Mammary epithelial cell (primary cell): ENCODE data around the gene HOXA4.

Source experiments
- CTCF ChIP-seq, 2 donors: IDR thresholded peaks in 1 of 2; conservative IDR thresholded peaks in 1 of 2; 2 replicates each; pipeline ENCODE4 v1.5.1; 2011 to 2012; ENCODE audit warnings: inconsistent platforms in 2 of 2, low read length in 2 of 2, mild to moderate bottlenecking in 2 of 2, control low read depth in 1 of 2, low read depth in 1 of 2; ENCODE audit not compliant: insufficient read depth in 1 of 2; ENCODE audit errors: extremely low read depth in 1 of 2
- EZH2 ChIP-seq: IDR thresholded peaks from 2 replicates; pipeline ENCODE4 v1.6.1; 2012; ENCODE audit warnings: low read length, inconsistent platforms, borderline replicate concordance

DNA sequence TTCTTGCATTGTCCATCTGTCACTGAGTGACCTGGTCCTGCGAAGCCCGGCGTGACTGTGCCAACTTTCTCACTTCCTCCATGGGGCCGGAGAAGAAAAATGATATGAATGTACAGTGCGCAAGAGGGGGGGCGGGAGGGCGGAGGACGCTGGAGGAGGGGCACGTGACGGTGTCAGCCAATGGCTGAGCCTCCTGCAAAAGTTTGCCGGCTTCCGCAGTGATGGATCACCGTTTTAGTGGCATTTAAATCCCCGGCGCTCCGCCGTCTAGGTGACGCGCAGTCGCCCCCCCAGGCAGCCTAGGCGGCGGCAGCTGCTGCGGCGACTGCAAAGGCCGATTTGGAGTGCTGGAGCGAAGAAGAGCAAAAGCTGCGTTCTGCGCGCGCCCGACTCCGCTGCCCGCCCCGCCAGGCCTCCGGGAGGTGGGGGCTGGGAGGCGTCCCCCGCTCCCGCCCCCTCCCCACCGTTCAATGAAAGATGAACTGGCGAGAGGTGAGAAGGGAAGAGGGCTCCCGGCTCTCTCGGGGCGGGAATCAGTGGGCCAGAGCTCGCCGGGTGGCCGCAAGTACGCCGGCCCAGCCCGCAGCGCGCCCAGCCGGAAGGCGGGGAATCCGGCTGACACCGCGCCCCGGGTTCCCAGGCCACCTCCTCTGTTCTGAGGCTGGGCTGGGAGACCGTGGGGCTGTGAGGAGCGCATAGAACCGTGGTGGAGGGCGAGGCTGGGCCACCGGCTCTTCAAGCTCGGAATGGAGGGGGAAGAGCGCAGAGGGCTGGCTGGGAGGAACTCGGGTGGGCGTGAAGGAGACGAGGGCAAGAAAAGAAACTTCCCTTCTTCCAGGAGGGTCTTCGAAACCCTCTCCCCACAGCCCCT, 34.4 kb downstream of the HOXA4 start, which contains the start of gene HOXA1:
- TF ChIP-seq CTCF (conservative IDR thresholded peaks at IDR 0.05 in 1 of 2, IDR thresholded peaks at IDR 0.05 in 1 of 2; ENCODE audit: extremely low read depth in 1 of 2, insufficient read depth in 1 of 2, low read depth in 1 of 2, low read length in 2 of 2) (no peak), EZH2 (no peak)
